ENCODE results near the gene APOM. TPM values are rescaled to one million over a fixed set of nuclear protein-coding genes. Genes with fewer than 3 reads are reported as not detected.

APOM gene
- total RNA-seq, 2 experiments from 2014 or later = 3.1 to 4.6 TPM

- peaks cover 55% of the 10 kb centered on the region for H3K36me3 Mint-ChIP-seq
These were observed 7.6 kb downstream of the APOM start for GRCh38 chr6:31663126-31663960.

GRCh38 chr6:31663961-31664789, 8.5 kb downstream of the APOM start:
- no peaks in the 10 kb centered on the region for H3K27me3 Mint-ChIP-seq
- ATAC-seq (ENCODE audit: low read depth) = no peak
- H3K27ac Mint-ChIP-seq = peak overlapping the region; percentile 98
- H3K4me1 Mint-ChIP-seq = peaks cover 45% of the 10 kb centered on the region
- no peaks in the 10 kb centered on the region for H3K9me3 Mint-ChIP-seq
- no peak for DNase-seq
- H3K4me3 Mint-ChIP-seq = peak overlapping the region; percentile 96
- POLR2A ChIA-PET = interaction anchor here (0.7 to 7.0 kb wide), 29 partner anchors 10 to 1123 kb away, joined by 3 to 138 read pairs (median 4); partner anchors contain the start of genes ABHD16A, APOM, BAG6 and CLIC1
- H3K36me3 Mint-ChIP-seq = peaks cover 57% of the 10 kb centered on the region

More at GRCh38 chr6:31663126-31663960, 7.6 kb downstream of the APOM start:
- H3K4me3 Mint-ChIP-seq = peak overlapping the region; percentile 96
- H3K27me3 Mint-ChIP-seq = no peaks in the 10 kb centered on the region
- H3K4me1 Mint-ChIP-seq = peaks cover 52% of the 10 kb centered on the region
- DNase-seq (no peak), ATAC-seq (ENCODE audit: low read depth) (no peak)
- no peaks in the 10 kb centered on the region for H3K9me3 Mint-ChIP-seq
- POLR2A ChIA-PET = interaction anchor here (0.8 to 7.0 kb wide), 9 partner anchors 10 to 159 kb away, joined by 3 to 138 read pairs (median 6); partner anchors contain the start of genes ABHD16A, APOM, BAG6 and CLIC1
- H3K27ac Mint-ChIP-seq = peak overlapping the region; percentile 98

GRCh38 chr6:31664790-31665500, 9.3 kb downstream of the APOM start, which contains the start of gene GPANK1:
TSS of gene GPANK1 (minus strand) at chr6:31664997. CDS start at chr6:31664478, 519 bp downstream.
- no peaks in the 10 kb centered on the region for H3K9me3 Mint-ChIP-seq
- ATAC-seq (ENCODE audit: low read depth) (peak; percentile 27), DNase-seq (peak; percentile 86)
- POLR2A ChIA-PET = interaction anchor here (0.7 to 7.0 kb wide), 27 partner anchors 9 to 1124 kb away, joined by 3 to 138 read pairs (median 4); partner anchors contain the start of genes APOM, BAG6, CLIC1 and DDAH2
- peak within 1 kb of the TSS; percentile 96 for H3K4me3 Mint-ChIP-seq
- peak within 1 kb of the TSS; percentile 98 for H3K27ac Mint-ChIP-seq
- H3K27me3 Mint-ChIP-seq = no peaks in the 10 kb centered on the region
- H3K4me1 Mint-ChIP-seq = peaks cover 42% of the 10 kb centered on the region
- H3K36me3 Mint-ChIP-seq = peaks cover 56% of the 10 kb centered on the region

DNA sequence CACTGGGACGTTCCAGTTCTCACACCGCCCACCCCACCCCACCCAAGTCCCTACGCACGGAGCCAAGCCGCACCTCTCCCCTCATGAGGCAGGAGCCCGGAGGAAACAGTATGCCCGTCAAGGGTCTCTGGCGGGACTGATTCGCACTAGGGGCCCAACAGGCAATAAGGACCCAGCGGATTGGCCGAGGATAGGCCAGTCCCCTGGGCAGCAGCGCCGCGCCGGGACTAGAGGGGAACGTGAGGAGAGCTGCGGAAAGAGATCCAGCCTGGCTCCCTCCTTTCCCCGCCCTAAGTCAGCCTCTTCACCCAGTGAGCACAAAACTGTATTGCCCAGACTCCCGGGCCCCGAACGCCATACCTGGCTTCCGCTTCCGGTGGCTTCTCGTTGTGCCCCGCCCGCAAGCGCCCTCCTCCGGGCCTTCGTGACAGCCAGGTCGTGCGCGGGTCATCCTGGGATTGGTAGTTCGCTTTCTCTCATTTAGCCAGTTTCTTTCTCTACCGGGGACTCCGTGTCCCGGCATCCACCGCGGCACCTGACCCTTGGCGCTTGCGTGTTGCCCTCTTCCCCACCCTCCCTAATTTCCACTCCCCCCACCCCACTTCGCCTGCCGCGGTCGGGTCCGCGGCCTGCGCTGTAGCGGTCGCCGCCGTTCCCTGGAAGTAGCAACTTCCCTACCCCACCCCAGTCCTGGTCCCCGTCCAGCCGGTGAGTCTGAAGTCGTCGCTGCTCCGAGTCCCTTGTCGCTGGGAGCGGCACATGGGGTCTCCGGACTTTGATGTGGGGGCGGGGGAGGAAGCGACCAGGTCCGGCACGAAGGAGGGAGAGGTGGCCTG, 10.0 kb downstream of the APOM start, which contains the start of gene CSNK2B:
TSS of gene CSNK2B (plus strand) at position 580 of the 836 bp plus-strand sequence. CDS start 752 bp downstream, outside the sequence.
- POLR2A ChIA-PET = interaction anchor here (1.0 to 7.0 kb wide), 19 partner anchors 13 to 453 kb away, joined by 3 to 138 read pairs (median 5); partner anchors contain the start of genes APOM, BAG6, CLIC1 and DDX39B

DNA sequence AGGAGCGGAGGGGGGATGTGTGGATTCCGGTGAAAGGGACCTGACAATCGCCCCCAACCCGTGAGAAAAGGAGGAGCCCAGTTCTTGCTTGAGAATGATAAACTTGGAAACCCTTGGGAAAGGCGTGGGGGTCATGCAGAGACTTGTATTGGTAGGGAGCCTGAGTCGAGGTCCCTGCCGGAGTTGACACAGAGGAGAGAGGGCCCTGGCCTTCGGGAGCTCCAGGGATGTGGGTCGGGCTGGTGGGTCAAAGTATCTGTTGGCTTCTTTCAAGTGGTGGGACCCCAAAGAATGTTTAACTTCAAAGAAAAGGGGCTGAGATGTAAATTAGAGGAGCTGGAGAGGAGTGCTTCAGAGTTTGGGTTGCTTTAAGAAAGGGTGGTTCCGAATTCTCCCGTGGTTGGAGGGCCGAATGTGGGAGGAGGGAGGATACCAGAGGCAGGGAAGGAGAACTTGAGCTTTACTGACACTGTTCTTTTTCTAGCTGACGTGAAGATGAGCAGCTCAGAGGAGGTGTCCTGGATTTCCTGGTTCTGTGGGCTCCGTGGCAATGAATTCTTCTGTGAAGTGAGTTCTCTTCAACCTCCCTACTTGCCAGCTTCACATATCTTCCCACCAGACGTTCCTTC, 10.8 kb downstream of the APOM start:
- Mint-ChIP-seq H3K4me1 (peaks cover 35% of the 10 kb centered on the region), H3K4me3 (peak overlapping the region; percentile 96), H3K27me3 (no peaks in the 10 kb centered on the region), H3K36me3 (peaks cover 61% of the 10 kb centered on the region), H3K27ac (peak overlapping the region; percentile 98), H3K9me3 (no peaks in the 10 kb centered on the region)
- DNase-seq = no peak
- no peak for ATAC-seq (ENCODE audit: low read depth)
- POLR2A ChIA-PET = interaction anchor here (0.9 to 7.0 kb wide), 6 partner anchors 13 to 161 kb away, joined by 3 to 138 read pairs (median 14); partner anchors contain the start of genes APOM, BAG6, CLIC1 and HSPA1B

More for the DNA sequence above, 10.0 kb downstream of the APOM start, which contains the start of gene CSNK2B:
- H3K27me3 Mint-ChIP-seq = no peaks in the 10 kb centered on the region
- ATAC-seq (ENCODE audit: low read depth) (peak; percentile 86), DNase-seq (peak; percentile 95)
- peaks cover 60% of the 10 kb centered on the region for H3K36me3 Mint-ChIP-seq
- H3K9me3 Mint-ChIP-seq = no peaks in the 10 kb centered on the region
- H3K27ac Mint-ChIP-seq = peak within 1 kb of the TSS; percentile 98
- H3K4me3 Mint-ChIP-seq = peak within 1 kb of the TSS; percentile 96
- H3K4me1 Mint-ChIP-seq = peaks cover 42% of the 10 kb centered on the region

DNA sequence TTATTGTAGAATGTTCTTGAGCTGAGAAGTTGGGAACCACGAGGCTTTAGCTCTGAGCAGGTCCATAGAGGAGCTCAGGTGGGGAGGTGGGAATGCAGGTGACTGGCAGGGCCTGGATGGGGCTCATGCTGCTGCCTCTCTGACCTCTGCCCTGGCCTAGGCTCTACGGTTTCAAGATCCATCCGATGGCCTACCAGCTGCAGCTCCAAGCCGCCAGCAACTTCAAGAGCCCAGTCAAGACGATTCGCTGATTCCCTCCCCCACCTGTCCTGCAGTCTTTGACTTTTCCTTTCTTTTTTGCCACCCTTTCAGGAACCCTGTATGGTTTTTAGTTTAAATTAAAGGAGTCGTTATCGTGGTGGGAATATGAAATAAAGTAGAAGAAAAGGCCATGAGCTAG, 14.0 kb downstream of the APOM start, which contains the start of gene LY6G5B:
TSS of gene LY6G5B (plus strand) at position 301 of the 400 bp plus-strand sequence. CDS start 975 bp downstream, outside the sequence.
- peaks cover 18% of the 10 kb centered on the region for H3K4me1 Mint-ChIP-seq
- no peaks in the 10 kb centered on the region for H3K27me3 Mint-ChIP-seq
- peak within 1 kb of the TSS; percentile 52 for H3K27ac Mint-ChIP-seq
- ATAC-seq (ENCODE audit: low read depth) (no peak), DNase-seq (no peak)
- no peaks in the 10 kb centered on the region for H3K9me3 Mint-ChIP-seq
- no peak within 1 kb of the TSS for H3K4me3 Mint-ChIP-seq
- peaks cover 48% of the 10 kb centered on the region for H3K36me3 Mint-ChIP-seq
- POLR2A ChIA-PET = interaction anchor here (3.2 kb wide), 1 partner anchor 18 kb away, joined by 11 read pairs; the partner anchor contains the start of gene BAG6

GRCh38 chr6:31676322-31676903, 20.7 kb downstream of the APOM start:
- H3K4me3 Mint-ChIP-seq = no peak overlapping the region
- no peaks in the 10 kb centered on the region for H3K9me3 Mint-ChIP-seq
- peaks cover 9% of the 10 kb centered on the region for H3K36me3 Mint-ChIP-seq
- DNase-seq (no peak), ATAC-seq (ENCODE audit: low read depth) (no peak)
- H3K4me1 Mint-ChIP-seq = peaks cover 28% of the 10 kb centered on the region
- H3K27me3 Mint-ChIP-seq = no peaks in the 10 kb centered on the region
- peak overlapping the region; percentile 6 for H3K27ac Mint-ChIP-seq
- POLR2A ChIA-PET = interaction anchor here (0.7 kb wide), 1 partner anchor 129 kb away, joined by 6 read pairs; the partner anchor contains the start of genes ATP6V1G2 and NFKBIL1

GRCh38 chr6:31676904-31677303, 21.2 kb downstream of the APOM start:
- no peak for DNase-seq
- no peaks in the 10 kb centered on the region for H3K9me3 Mint-ChIP-seq
- H3K27ac Mint-ChIP-seq = no peak overlapping the region
- POLR2A ChIA-PET = no interaction called here
- no peaks in the 10 kb centered on the region for H3K27me3 Mint-ChIP-seq
- H3K36me3 Mint-ChIP-seq = peaks cover 9% of the 10 kb centered on the region
- no peak for ATAC-seq (ENCODE audit: low read depth)
- H3K4me1 Mint-ChIP-seq = peaks cover 30% of the 10 kb centered on the region
- no peak overlapping the region for H3K4me3 Mint-ChIP-seq

DNA sequence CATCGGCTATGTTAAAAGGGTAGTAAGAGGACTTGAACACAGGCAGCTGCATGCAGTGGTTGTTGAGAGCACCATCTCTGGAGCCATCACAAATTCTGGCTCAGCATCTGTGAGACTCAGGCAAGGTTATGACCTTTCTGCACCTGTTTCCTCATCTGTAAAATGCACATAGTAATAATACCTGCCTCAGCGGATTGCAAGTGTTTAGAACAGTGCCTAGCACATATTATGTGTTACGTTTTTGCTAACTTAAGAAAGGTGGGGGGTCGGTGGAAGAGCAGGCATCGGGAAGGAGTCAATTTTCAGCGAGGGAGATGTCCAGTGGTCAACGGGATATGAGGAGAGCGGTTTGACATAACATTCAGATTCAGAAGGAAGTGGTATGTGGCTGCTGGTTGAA, 22.3 kb downstream of the APOM start:
- no peaks in the 10 kb centered on the region for H3K9me3 Mint-ChIP-seq
- H3K4me1 Mint-ChIP-seq = peaks cover 30% of the 10 kb centered on the region
- no peaks in the 10 kb centered on the region for H3K27me3 Mint-ChIP-seq
- DNase-seq = no peak
- peaks cover 2% of the 10 kb centered on the region for H3K36me3 Mint-ChIP-seq
- POLR2A ChIA-PET = interaction anchor here (2.0 kb wide), 1 partner anchor 62 kb away, joined by 7 read pairs; the partner anchor contains the start of gene MSH5
- ATAC-seq (ENCODE audit: low read depth) = no peak
- H3K27ac Mint-ChIP-seq = no peak overlapping the region
- no peak overlapping the region for H3K4me3 Mint-ChIP-seq

GRCh38 chr6:31680226-31681134, 24.8 kb downstream of the APOM start, which contains the start of gene LY6G5C:
TSS of gene LY6G5C (minus strand) at chr6:31681067. CDS start at chr6:31680373, 694 bp downstream.
- H3K27me3 Mint-ChIP-seq = no peaks in the 10 kb centered on the region
- ATAC-seq (ENCODE audit: low read depth) (peak; percentile 57), DNase-seq (peak; percentile 68)
- H3K27ac Mint-ChIP-seq = peak within 1 kb of the TSS; percentile 77
- H3K9me3 Mint-ChIP-seq = no peaks in the 10 kb centered on the region
- POLR2A ChIA-PET = interaction anchor here (0.6 to 2.7 kb wide), 7 partner anchors 13 to 149 kb away, joined by 3 to 16 read pairs (median 6); partner anchors contain the start of genes ABHD16A, MPIG6B and MSH5
- peak within 1 kb of the TSS; percentile 79 for H3K4me3 Mint-ChIP-seq
- H3K36me3 Mint-ChIP-seq = no peaks in the 10 kb centered on the region
- peaks cover 28% of the 10 kb centered on the region for H3K4me1 Mint-ChIP-seq

Data from activated naive CD8-positive, alpha-beta T cell treated with anti-CD3 and anti-CD28 coated beads, Interleukin-2, amount 10 ng/mL, durations not matched to agents 7 days and 5 days (primary cell).